ENCODE results near the gene BAG3. TPM values are rescaled to one million over a fixed set of nuclear protein-coding genes. Genes with fewer than 3 reads are reported as not detected.
A peak's percentile ranks its signal among the peaks of the same experiment; 100 is the strongest.

The BAG3 gene
- total RNA-seq, 2 experiments from 2014 or later = 13.4 to 14.3 TPM

DNA sequence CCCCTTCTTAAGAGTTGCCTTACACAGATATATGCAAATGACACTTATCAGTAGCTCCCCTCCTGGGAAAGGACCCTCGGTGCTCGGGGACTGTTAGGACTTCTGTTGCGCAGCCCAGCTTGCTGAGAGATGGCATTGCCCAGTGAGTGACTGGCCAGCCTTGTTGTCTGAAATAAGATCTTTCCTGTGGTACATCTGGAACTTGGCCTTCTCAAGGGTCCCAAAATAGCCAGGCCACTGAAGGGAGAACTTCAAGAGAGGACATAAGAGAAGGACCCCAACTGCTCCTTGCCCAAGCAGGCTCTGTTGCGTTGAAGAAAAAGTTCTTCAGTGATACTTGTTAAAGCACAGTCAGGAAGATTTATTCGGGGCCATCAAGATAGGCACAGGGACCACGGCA, 17.3 kb downstream of the BAG3 start:
- TF ChIP-seq, protein P1, sequence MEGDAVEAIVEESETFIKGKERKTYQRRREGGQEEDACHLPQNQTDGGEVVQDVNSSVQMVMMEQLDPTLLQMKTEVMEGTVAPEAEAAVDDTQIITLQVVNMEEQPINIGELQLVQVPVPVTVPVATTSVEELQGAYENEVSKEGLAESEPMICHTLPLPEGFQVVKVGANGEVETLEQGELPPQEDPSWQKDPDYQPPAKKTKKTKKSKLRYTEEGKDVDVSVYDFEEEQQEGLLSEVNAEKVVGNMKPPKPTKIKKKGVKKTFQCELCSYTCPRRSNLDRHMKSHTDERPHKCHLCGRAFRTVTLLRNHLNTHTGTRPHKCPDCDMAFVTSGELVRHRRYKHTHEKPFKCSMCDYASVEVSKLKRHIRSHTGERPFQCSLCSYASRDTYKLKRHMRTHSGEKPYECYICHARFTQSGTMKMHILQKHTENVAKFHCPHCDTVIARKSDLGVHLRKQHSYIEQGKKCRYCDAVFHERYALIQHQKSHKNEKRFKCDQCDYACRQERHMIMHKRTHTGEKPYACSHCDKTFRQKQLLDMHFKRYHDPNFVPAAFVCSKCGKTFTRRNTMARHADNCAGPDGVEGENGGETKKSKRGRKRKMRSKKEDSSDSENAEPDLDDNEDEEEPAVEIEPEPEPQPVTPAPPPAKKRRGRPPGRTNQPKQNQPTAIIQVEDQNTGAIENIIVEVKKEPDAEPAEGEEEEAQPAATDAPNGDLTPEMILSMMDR (IDR thresholded peaks at IDR 0.05) = no peak
- no peak overlapping the region for H3K4me3 Mint-ChIP-seq
- DNase-seq (no peak), ATAC-seq (no peak)
- ChIA-PET POLR2A (no interaction called here), CTCF (interaction anchor here (0.7 to 0.9 kb wide), 2 partner anchors 9 to 78 kb away, joined by 3 read pairs; no protein-coding TSS in a partner anchor)
- no peaks in the 10 kb centered on the region for H3K9me3 Mint-ChIP-seq
- no peak overlapping the region for H3K27ac Mint-ChIP-seq
- peaks cover 12% of the 10 kb centered on the region for H3K36me3 Mint-ChIP-seq (ENCODE audit: low read depth)
- H3K27me3 Mint-ChIP-seq = no peaks in the 10 kb centered on the region
- intact Hi-C loops (cut with micrococcal nuclease) = no loop called here
- peaks cover 14% of the 10 kb centered on the region for H3K4me1 Mint-ChIP-seq (ENCODE audit: low read depth)

DNA sequence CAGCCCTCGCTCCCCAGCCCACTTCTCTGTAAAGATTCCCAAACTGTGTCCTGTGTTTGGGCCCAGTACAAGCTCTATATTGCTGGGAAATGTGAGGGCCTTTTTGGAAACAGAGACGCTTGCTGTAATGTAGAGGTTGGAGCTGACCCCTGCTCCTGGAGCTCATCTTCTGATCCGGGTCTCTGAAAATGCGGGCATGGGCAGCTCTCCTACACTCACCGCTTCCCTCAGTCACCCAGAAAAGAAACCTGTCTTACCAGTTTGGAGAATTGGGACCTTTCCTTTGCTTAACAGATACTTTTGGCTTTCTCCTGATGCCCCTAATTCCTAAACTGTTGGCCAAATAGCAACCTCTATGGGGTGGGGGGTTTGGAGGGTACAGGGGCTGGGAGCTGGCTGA, 18.2 kb downstream of the BAG3 start:
- intact Hi-C loops (cut with micrococcal nuclease) = no loop called here
- no peaks in the 10 kb centered on the region for H3K9me3 Mint-ChIP-seq
- no peaks in the 10 kb centered on the region for H3K27me3 Mint-ChIP-seq
- TF ChIP-seq, protein P1 (IDR thresholded peaks at IDR 0.05) = no peak
- H3K27ac Mint-ChIP-seq = no peak overlapping the region
- H3K4me1 Mint-ChIP-seq (ENCODE audit: low read depth) = peaks cover 5% of the 10 kb centered on the region
- ATAC-seq (no peak), DNase-seq (no peak)
- H3K36me3 Mint-ChIP-seq (ENCODE audit: low read depth) = peaks cover 12% of the 10 kb centered on the region
- ChIA-PET CTCF (interaction anchor here (0.7 kb wide), 1 partner anchor 9 kb away, joined by 3 read pairs; no protein-coding TSS in a partner anchor), POLR2A (no interaction called here)
- no peak overlapping the region for H3K4me3 Mint-ChIP-seq

DNA sequence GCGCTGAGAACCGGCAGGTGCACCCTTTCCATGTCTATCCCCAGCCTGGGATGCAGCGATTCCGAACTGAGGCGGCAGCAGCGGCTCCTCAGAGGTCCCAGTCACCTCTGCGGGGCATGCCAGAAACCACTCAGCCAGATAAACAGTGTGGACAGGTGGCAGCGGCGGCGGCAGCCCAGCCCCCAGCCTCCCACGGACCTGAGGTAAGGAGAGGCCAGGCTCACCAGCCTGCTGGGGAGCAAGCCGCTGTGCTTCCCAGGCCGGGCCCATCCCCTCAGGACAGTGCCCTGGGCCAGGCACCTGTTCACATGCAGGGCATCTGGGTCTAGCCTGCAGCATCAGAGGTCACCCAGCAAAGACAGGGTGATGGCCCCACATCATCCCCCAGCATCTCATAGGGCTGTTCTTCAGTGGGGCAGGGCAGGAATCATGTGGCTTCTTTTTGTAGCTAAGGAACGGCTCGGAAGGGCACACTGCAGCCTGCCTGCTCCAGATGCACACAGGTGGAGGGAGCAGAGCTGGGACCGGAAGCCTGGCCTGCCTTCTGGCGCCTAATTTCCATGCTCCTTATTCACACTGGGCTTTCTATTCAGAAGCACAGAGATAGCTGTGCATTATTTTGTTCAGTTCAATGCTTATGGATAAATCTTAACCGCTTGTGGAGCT, 18.9 kb downstream of the BAG3 start:
- Mint-ChIP-seq H3K4me1 (ENCODE audit: low read depth) (peaks cover 3% of the 10 kb centered on the region), H3K36me3 (ENCODE audit: low read depth) (peaks cover 12% of the 10 kb centered on the region), H3K27me3 (no peaks in the 10 kb centered on the region), H3K27ac (no peak overlapping the region), H3K4me3 (no peak overlapping the region), H3K9me3 (no peaks in the 10 kb centered on the region)
- ChIA-PET POLR2A (no interaction called here), CTCF (interaction anchor here (1.1 to 1.2 kb wide), 2 partner anchors 14 to 17 kb away, joined by 3 read pairs; no protein-coding TSS in a partner anchor)
- no peak for ATAC-seq
- TF ChIP-seq, protein P1 (IDR thresholded peaks at IDR 0.05) = no peak
- DNase-seq = no peak
- intact Hi-C loops (cut with micrococcal nuclease) = no loop called here

DNA sequence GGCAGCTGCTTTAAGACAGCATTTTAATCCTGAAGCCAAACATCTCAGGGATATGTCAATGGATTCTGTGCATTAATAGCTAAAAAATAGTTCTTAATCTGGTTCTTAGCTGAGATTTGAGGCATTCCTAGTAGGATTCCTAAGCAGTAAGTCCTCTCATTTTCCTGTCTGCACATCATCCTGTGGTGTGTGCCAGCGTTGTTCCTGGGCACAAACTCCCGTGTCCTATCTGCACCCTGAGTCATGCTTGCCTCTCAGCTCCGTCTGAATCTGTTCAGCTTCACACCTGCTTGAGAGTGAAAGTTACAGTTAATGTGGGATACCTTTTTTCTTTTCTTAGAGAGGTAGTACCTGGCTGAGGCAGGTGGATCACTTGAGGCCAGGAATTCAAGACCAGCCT, 19.5 kb downstream of the BAG3 start:
- TF ChIP-seq, protein P1 (IDR thresholded peaks at IDR 0.05) = no peak
- DNase-seq = no peak
- Mint-ChIP-seq H3K27me3 (no peaks in the 10 kb centered on the region), H3K27ac (no peak overlapping the region), H3K9me3 (no peaks in the 10 kb centered on the region), H3K4me1 (ENCODE audit: low read depth) (peaks cover 3% of the 10 kb centered on the region), H3K36me3 (ENCODE audit: low read depth) (peaks cover 12% of the 10 kb centered on the region), H3K4me3 (no peak overlapping the region)
- ChIA-PET POLR2A (interaction anchor here (0.6 kb wide), 1 partner anchor 352 kb away, joined by 3 read pairs; no protein-coding TSS in a partner anchor), CTCF (interaction anchor here (0.9 to 1.5 kb wide), 4 partner anchors 15 to 188 kb away, joined by 3 to 4 read pairs (median 3); partner anchors contain the start of gene BAG3)
- intact Hi-C loops (cut with micrococcal nuclease) = no loop called here
- no peak for ATAC-seq

DNA sequence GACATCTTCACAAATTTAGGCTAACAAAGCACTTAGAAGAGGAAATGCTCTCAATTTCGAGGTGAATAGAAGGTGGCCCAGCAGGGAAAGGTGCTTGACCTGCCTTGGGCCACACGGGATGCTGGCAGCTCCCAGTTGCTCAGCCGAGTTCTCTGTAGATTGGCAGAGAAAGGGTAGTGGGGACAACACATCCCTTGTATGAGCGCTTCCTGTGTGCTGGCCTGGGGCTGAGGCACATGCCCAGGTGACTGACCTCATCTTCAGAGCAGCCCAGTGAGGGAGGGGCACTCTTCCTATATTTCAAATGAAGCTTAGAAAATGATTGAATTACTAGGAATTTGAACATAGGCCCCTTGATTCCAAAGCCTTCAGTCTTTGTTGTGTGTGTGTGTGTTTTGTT, 20.2 kb downstream of the BAG3 start:
- Mint-ChIP-seq H3K27ac (peak overlapping the region; percentile 30), H3K9me3 (no peaks in the 10 kb centered on the region), H3K4me1 (ENCODE audit: low read depth) (peaks cover 3% of the 10 kb centered on the region), H3K36me3 (ENCODE audit: low read depth) (peaks cover 12% of the 10 kb centered on the region), H3K27me3 (no peaks in the 10 kb centered on the region), H3K4me3 (no peak overlapping the region)
- ATAC-seq (no peak), DNase-seq (no peak)
- intact Hi-C loops (cut with micrococcal nuclease) = no loop called here
- POLR2A ChIA-PET = no interaction called here
- CTCF ChIA-PET = interaction anchor here (0.9 to 1.5 kb wide), 2 partner anchors 20 to 188 kb away, joined by 3 to 4 read pairs; partner anchors contain the start of gene BAG3
- TF ChIP-seq, protein P1 (IDR thresholded peaks at IDR 0.05) = no peak
